IMR-90 (cell line): ENCODE results near the gene RXFP4. TPM values are rescaled to one million over a fixed set of nuclear protein-coding genes. Genes with fewer than 3 reads are reported as not detected.

Experiments used
- ATAC-seq: fragments of 200-7000 bp; cut with Tn5 transposase; 2 replicates; pipeline ENCODE4 v1.9.1; 2020; ENCODE audit warnings: low read depth, mild to moderate bottlenecking, moderate library complexity
- BruUV-seq: library from RNA; stranded (reverse); fragments of 400-500 nt; replicated peaks from 2 replicates; lab custom pipeline; 2021; lab: Mats Ljungman, UMichigan
- CTCF ChIA-PET: fragments of 300-600 bp; formaldehyde crosslinking; extraction: SDS; loops from one replicate; lab custom pipeline; 2021; ENCODE audit warnings: antibody characterized with exemption; lab: Yijun Ruan, JAX
- POLR2A ChIA-PET: fragments of 300-600 bp; sonication (Branson Sonifier 250); formaldehyde crosslinking; loops from one replicate; lab custom pipeline; 2022; ENCODE audit warnings: antibody characterized with exemption; ENCODE audit not compliant: unreplicated experiment; lab: Charles Lee
- DNase-seq: peaks from one replicate; pipeline ENCODE4 v3.0.0; 2013
- H2AFZ ChIP-seq: replicated peaks from 2 replicates; pipeline ENCODE3; 2013; ENCODE audit warnings: low read length, mild to moderate bottlenecking; ENCODE audit not compliant: poor library complexity
- H2AK5ac ChIP-seq: 2 replicates; pipeline ENCODE4 v1.6.1; 2013; ENCODE audit warnings: low read depth, low read length, inconsistent platforms
- H2AK9ac ChIP-seq: replicated peaks from 2 replicates; pipeline ENCODE3; 2013; ENCODE audit warnings: mild to moderate bottlenecking, low read depth, low read length, moderate library complexity; ENCODE audit not compliant: poor library complexity
- H2BK120ac ChIP-seq: 2 replicates; pipeline ENCODE4 v1.6.1; 2013; ENCODE audit warnings: low read depth, low read length, inconsistent platforms
- H2BK15ac ChIP-seq: 3 replicates; pipeline ENCODE4 v1.6.1; 2013; ENCODE audit warnings: low read depth, low read length, inconsistent platforms
- H2BK20ac ChIP-seq: 2 replicates; pipeline ENCODE4 v1.6.1; 2013; ENCODE audit warnings: low read depth, mild to moderate bottlenecking, inconsistent platforms, low read length, moderate library complexity
- H2BK5ac ChIP-seq: 2 replicates; pipeline ENCODE4 v1.6.1; 2013; ENCODE audit warnings: mild to moderate bottlenecking, low read depth, low read length, inconsistent platforms; ENCODE audit not compliant: poor library complexity, severe bottlenecking
- H3K14ac ChIP-seq: replicated peaks from 2 replicates; pipeline ENCODE4 v1.6.1; 2013; ENCODE audit warnings: low read depth, low read length, inconsistent platforms
- H3K18ac ChIP-seq: 2 replicates; pipeline ENCODE4 v1.6.1; 2013; ENCODE audit warnings: low read depth, low read length, control low read depth
- H3K23ac ChIP-seq: 2 replicates; pipeline ENCODE4 v1.6.1; 2013; ENCODE audit warnings: low read depth, low read length, inconsistent platforms
- H3K27ac ChIP-seq: 2 replicates; pipeline ENCODE4 v1.5.1; 2013; ENCODE audit warnings: mild to moderate bottlenecking, control low read depth, low read length; ENCODE audit not compliant: insufficient read depth
- H3K27me3 ChIP-seq: 2 replicates; pipeline ENCODE4 v1.6.1; 2013; ENCODE audit warnings: low read length; ENCODE audit not compliant: control insufficient read depth, insufficient read depth
- H3K36me3 ChIP-seq: 2 replicates; pipeline ENCODE4 v1.6.1; 2013; ENCODE audit warnings: low read length, mixed read lengths; ENCODE audit not compliant: control insufficient read depth, insufficient read depth
- H3K4ac ChIP-seq: 2 replicates; pipeline ENCODE4 v1.6.1; 2013; ENCODE audit warnings: low read depth, low read length, inconsistent platforms
- H3K4me1 ChIP-seq: 2 replicates; pipeline ENCODE4 v1.6.1; 2013; ENCODE audit warnings: low read length, mixed read lengths; ENCODE audit not compliant: control insufficient read depth, insufficient read depth
- H3K4me2 ChIP-seq: 2 replicates; pipeline ENCODE4 v1.6.1; 2013; ENCODE audit warnings: low read depth, mild to moderate bottlenecking, control low read depth, low read length, moderate library complexity
- H3K4me3 ChIP-seq: 2 replicates; pipeline ENCODE4 v1.5.1; 2013; ENCODE audit warnings: low read depth, mild to moderate bottlenecking, control low read depth, low read length, moderate library complexity; ENCODE audit not compliant: insufficient read depth
- H3K56ac ChIP-seq: 2 replicates; pipeline ENCODE4 v1.6.1; 2013; ENCODE audit warnings: low read length, inconsistent platforms; ENCODE audit not compliant: insufficient read depth; ENCODE audit errors: extremely low read depth
- H3K79me1 ChIP-seq, 2 experiments: 2 replicates each; pipeline ENCODE4 v1.6.1; 2013; ENCODE audit warnings: low read length in 2 of 2, inconsistent platforms in 1 of 2, low read depth in 1 of 2
- H3K9ac ChIP-seq: 2 replicates; pipeline ENCODE4 v1.6.1; 2013; ENCODE audit warnings: low read depth, low read length, control low read depth
- H3K9me1 ChIP-seq: 2 replicates; pipeline ENCODE4 v1.6.1; 2013; ENCODE audit warnings: low read length, inconsistent platforms; ENCODE audit not compliant: insufficient read depth
- H3K9me3 ChIP-seq: 2 replicates; pipeline ENCODE4 v1.6.1; 2013; ENCODE audit warnings: low read length; ENCODE audit not compliant: control insufficient read depth, insufficient read depth
- H4K20me1 ChIP-seq: 2 replicates; pipeline ENCODE4 v1.6.1; 2013; ENCODE audit warnings: low read length, inconsistent platforms; ENCODE audit not compliant: insufficient read depth
- H4K5ac ChIP-seq: 2 replicates; pipeline ENCODE4 v1.6.1; 2013; ENCODE audit warnings: mild to moderate bottlenecking, low read depth, low read length, control low read depth
- H4K8ac ChIP-seq, 2 experiments: 2 replicates each; pipeline ENCODE4 v1.6.1; 2013; ENCODE audit warnings: low read depth in 2 of 2, low read length in 2 of 2, control low read depth in 1 of 2, inconsistent platforms in 1 of 2
- H4K91ac ChIP-seq: 2 replicates; pipeline ENCODE4 v1.6.1; 2013; ENCODE audit warnings: low read depth, low read length, inconsistent platforms; ENCODE audit not compliant: insufficient read depth
- BHLHE40 ChIP-seq: fragments of 150-350 bp; IDR thresholded peaks from 2 replicates; pipeline ENCODE4 v1.6.1; 2016; ENCODE audit warnings: mild to moderate bottlenecking, low read depth, low read length
- CEBPB ChIP-seq: IDR thresholded peaks from 2 replicates; pipeline ENCODE4 v1.6.1; 2012; ENCODE audit warnings: low read depth, low read length, improper control_type of control experiment
- CHD1 ChIP-seq: IDR thresholded peaks from 2 replicates; pipeline ENCODE4 v1.6.1; 2012; ENCODE audit warnings: low read depth, low read length, improper control_type of control experiment
- CTCF ChIP-seq: conservative IDR thresholded peaks from 2 replicates; pipeline ENCODE4 v1.5.1; 2012; ENCODE audit warnings: mild to moderate bottlenecking, low read depth, low read length, improper control_type of control experiment
- ELK1 ChIP-seq: fragments of 150-350 bp; IDR thresholded peaks from 2 replicates; pipeline ENCODE4 v1.6.1; 2016; ENCODE audit warnings: low read depth, mild to moderate bottlenecking, low read length, moderate library complexity, borderline replicate concordance
- MAFK ChIP-seq: IDR thresholded peaks from 2 replicates; pipeline ENCODE4 v1.6.1; 2012; ENCODE audit warnings: low read depth, low read length, improper control_type of control experiment
- MAZ ChIP-seq: IDR thresholded peaks from 2 replicates; pipeline ENCODE4 v1.6.1; 2012; ENCODE audit warnings: low read depth, mild to moderate bottlenecking, low read length, improper control_type of control experiment, moderate library complexity, borderline replicate concordance
- MXI1 ChIP-seq: IDR thresholded peaks from 2 replicates; pipeline ENCODE4 v1.6.1; 2012; ENCODE audit warnings: low read depth, mild to moderate bottlenecking, low read length, moderate library complexity, borderline replicate concordance
- NFE2L2 ChIP-seq: fragments of 150-350 bp; IDR thresholded peaks from 2 replicates; pipeline ENCODE4 v1.6.1; 2016; ENCODE audit warnings: low read depth, mild to moderate bottlenecking, low read length
- POLR2A ChIP-seq: IDR thresholded peaks from 2 replicates; pipeline ENCODE4 v1.6.1; 2012; ENCODE audit warnings: mild to moderate bottlenecking, low read depth, low read length
- RAD21 ChIP-seq: IDR thresholded peaks from 2 replicates; pipeline ENCODE4 v1.6.1; 2012; ENCODE audit warnings: low read length, improper control_type of control experiment
- RCOR1 ChIP-seq: IDR thresholded peaks from 2 replicates; pipeline ENCODE4 v1.6.1; 2012; ENCODE audit warnings: mild to moderate bottlenecking, low read length, improper control_type of control experiment; ENCODE audit not compliant: insufficient replicate concordance
- SMC3 ChIP-seq: fragments of 150-350 bp; IDR thresholded peaks from 2 replicates; pipeline ENCODE4 v1.6.1; 2016; ENCODE audit warnings: low read depth, mild to moderate bottlenecking, antibody characterized with exemption, low read length, moderate library complexity
- WGBS, 2 experiments: methylation state at CpG; one replicate each; pipeline versions ENCODE4 v1.1.5 to v1.1.7; 2013; ENCODE audit warnings: missing lambda C conversion rate in 2 of 2; ENCODE audit not compliant: insufficient read length in 1 of 2; ENCODE audit errors: extremely low coverage in 2 of 2; 5-methylcytosine and 5-hydroxymethylcytosine counted together
- dilution Hi-C: fragments of 300-500 bp; cut with HindIII; formaldehyde crosslinking; loops from one replicate; pipeline ENCODE4 v1.14.3; 2018; ENCODE audit warnings: low sequenced_read_pairs; ENCODE audit not compliant: unreplicated experiment
- in situ Hi-C: fragments of 300-500 bp; cut with MboI; formaldehyde crosslinking; loops from 3 replicates; pipeline ENCODE4 v1.14.3; 2019; ENCODE audit warnings: low sequenced_read_pairs, inconsistent platforms, mixed read lengths
- intact Hi-C: fragments of 100-400 bp; cut with micrococcal nuclease; formaldehyde crosslinking; loops from 2 replicates; pipeline ENCODE4 v1.10.0; 2022
- polyA plus RNA-seq, 3 experiments: library from polyadenylated mRNA; depleted of rRNA; stranded (reverse); fragments of >200 nt; gene quantifications; 2 replicates each; pipeline ENCODE4 v1.2.3, GENCODE V29; 2012; ENCODE audit warnings: low replicate concordance in 1 of 3
- total RNA-seq: library from RNA; depleted of rRNA; stranded (reverse); fragments of >200 nt; gene quantifications from 2 replicates; pipeline ENCODE4 v1.2.3, GENCODE V29; 2012

RXFP4 gene
- total and polyA plus RNA-seq, 2 of the 4 experiments (the other 2 are of a cell fraction): not detected

- Histone ChIP-seq H3K27me3 (no peaks in the 10 kb centered on the region), H2AFZ (no peak overlapping the region), H4K5ac (no peak overlapping the region), H2BK15ac (no peak overlapping the region), H2AK9ac (no peak overlapping the region), H2BK5ac (no peak overlapping the region), H3K9me3 (no peaks in the 10 kb centered on the region), H2BK120ac (no peak overlapping the region), H3K14ac (no peak overlapping the region), H3K27ac (no peak overlapping the region), H2BK20ac (no peak overlapping the region), H2AK5ac (no peak overlapping the region), H4K20me1 (peaks cover 12% of the 10 kb centered on the region; the same call in 1 of the 2 replicates), H3K4ac (no peak overlapping the region), H3K18ac (no peak overlapping the region), H4K91ac (no peak overlapping the region), H3K23ac (no peak overlapping the region), H3K4me2 (no peak overlapping the region), H3K4me1 (peaks cover 3% of the 10 kb centered on the region; the same call in 1 of the 2 replicates), H3K4me3 (no peak overlapping the region), H3K56ac (no peak overlapping the region), H4K8ac (no peak overlapping the region), H3K9me1 (peaks cover 4% of the 10 kb centered on the region; the same call in 1 of the 2 replicates), H3K36me3 (peaks cover 61% of the 10 kb centered on the region), H3K79me1 (peaks cover 22 to 33% of the 10 kb centered on the region in 2 experiments), H3K9ac (no peak overlapping the region)
- ChIA-PET CTCF (no interaction called here), POLR2A (no interaction called here)
- 100% methylated on average over 1 of the region's 2 CpGs; no CpG with 5 or more reads in 1 of the 2 experiments for WGBS, 2 experiments
- no TSS peak for BruUV-seq
- dilution Hi-C loops (no loop called here), intact Hi-C loops (no loop called here), in situ Hi-C loops (no loop called here)
- DNase-seq: no peak
- TF ChIP-seq CEBPB (no peak), MAFK (no peak), CHD1 (no peak), MAZ (no peak), CTCF (no peak), MXI1 (no peak), NFE2L2 (no peak), POLR2A (no peak), RCOR1 (no peak), BHLHE40 (no peak), RAD21 (no peak), SMC3 (no peak), ELK1 (no peak)
- ATAC-seq: no peak
Measured at GRCh38 chr1:155919801-155920200, 21.6 kb upstream of the RXFP4 start.
